Activated T-cell treated with anti-CD3 and anti-CD28 coated beads, Interleukin-2, amount 50 U/mL, for 48 hours (primary cell): ENCODE measurements around the gene ESR2.
"Not testable (repeated sequence)": the region's sequence is repeated elsewhere in the genome, so short reads cannot be mapped to it uniquely, and the experiment has no call there.

Experiments used
- DNase-seq, 2 experiments: peaks; one replicate each; pipeline ENCODE4 v3.0.0-alpha.2; 2020

Gene ESR2

GRCh38 chr14:64293976-64294671 is at the start of gene ESR2:
ESR2 (minus strand) TSS chr14:64294371; CDS start chr14:64282985, 11,386 bp downstream.
- no peak for DNase-seq

- no peak for DNase-seq
These were observed 46.5 kb upstream of the ESR2 start for GRCh38 chr14:64340560-64341196.

GRCh38 chr14:64338616-64339316 is 44.6 kb upstream of the ESR2 start:
- peak; percentile 92 to 93 for DNase-seq

- DNase-seq: peak in 1 of 2 experiments; percentile 60
These were observed 43.9 kb upstream of the ESR2 start for GRCh38 chr14:64337888-64338615.

- DNase-seq: no peak
These were observed 35.0 kb upstream of the ESR2 start for GRCh38 chr14:64329149-64329548.

- DNase-seq: no peak
These were observed 32.3 kb upstream of the ESR2 start for GRCh38 chr14:64326502-64326901.

GRCh38 chr14:64324895-64325294 is 30.7 kb upstream of the ESR2 start:
- no peak for DNase-seq

GRCh38 chr14:64324461-64324860 is 30.3 kb upstream of the ESR2 start:
- no peak for DNase-seq

- DNase-seq: not testable (repeated sequence)
These were observed 26.2 kb upstream of the ESR2 start for GRCh38 chr14:64320362-64320761.

GRCh38 chr14:64318695-64319094 is 24.5 kb upstream of the ESR2 start:
- DNase-seq: not testable (repeated sequence)

GRCh38 chr14:64303471-64303917 is 9.3 kb upstream of the ESR2 start:
- DNase-seq: peak in 1 of 2 experiments; percentile 21

- DNase-seq: no peak
These were observed 4.6 kb upstream of the ESR2 start for GRCh38 chr14:64298773-64299172.

- DNase-seq: peak in 1 of 2 experiments; percentile 22
These were observed 2.4 kb upstream of the ESR2 start for GRCh38 chr14:64296561-64296960.

- DNase-seq: peak; percentile 93
These were observed 672 bp upstream of the ESR2 start for GRCh38 chr14:64294672-64295413.

GRCh38 chr14:64292197-64292596 is 2.0 kb downstream of the ESR2 start:
- no peak for DNase-seq

- DNase-seq: no peak
These were observed 4.6 kb downstream of the ESR2 start for GRCh38 chr14:64289571-64289970.

GRCh38 chr14:64281805-64282204 is 12.4 kb downstream of the ESR2 start:
- no peak for DNase-seq

- DNase-seq: peak; percentile 35 to 51
These were observed 14.2 kb downstream of the ESR2 start for GRCh38 chr14:64279704-64280668.

GRCh38 chr14:64278458-64278857 is 15.7 kb downstream of the ESR2 start:
- no peak for DNase-seq

- DNase-seq: no peak
These were observed 22.2 kb downstream of the ESR2 start for GRCh38 chr14:64272019-64272418.

GRCh38 chr14:64266239-64266638 is 27.9 kb downstream of the ESR2 start:
- no peak for DNase-seq
